Fibroblast of mammary gland (primary cell): ENCODE results near the gene C5AR1.

Experiments
- DNase-seq: peaks from one replicate; pipeline ENCODE4 v3.0.0-alpha.2; 2010; ENCODE audit warnings: low read depth
- H3K4me3 ChIP-seq: 2 replicates; pipeline ENCODE4 v1.5.1; 2011; ENCODE audit warnings: low read depth, mild to moderate bottlenecking, low read length, moderate library complexity; ENCODE audit not compliant: control insufficient read depth
- TF ChIP-seq, protein P1 (sequence below): conservative IDR thresholded peaks from 2 replicates; pipeline ENCODE4 v1.5.1; 2011; ENCODE audit warnings: low read depth, low read length, inconsistent platforms; ENCODE audit not compliant: control insufficient read depth, insufficient read depth

Gene C5AR1

DNA sequence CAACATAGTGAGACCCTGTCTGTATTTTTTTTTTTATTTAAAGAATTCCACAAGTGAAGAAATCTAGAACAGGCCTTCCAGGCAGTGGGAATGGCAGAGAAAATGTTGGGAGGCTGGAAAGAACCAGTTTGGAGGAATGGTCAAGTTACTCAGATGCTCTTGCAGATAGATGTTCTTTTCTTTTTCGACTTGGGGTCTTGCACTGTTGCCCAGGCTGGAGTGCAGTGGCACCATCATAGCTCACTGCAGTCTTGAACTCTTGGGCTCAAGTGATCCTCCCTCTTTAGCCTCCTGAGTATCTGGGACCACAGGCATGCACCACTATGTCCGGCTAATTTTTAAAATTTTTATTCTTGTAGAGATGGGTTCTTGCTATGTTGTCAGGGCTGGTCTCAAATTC, 662 bp downstream of the C5AR1 start:
- TF ChIP-seq, protein P1, sequence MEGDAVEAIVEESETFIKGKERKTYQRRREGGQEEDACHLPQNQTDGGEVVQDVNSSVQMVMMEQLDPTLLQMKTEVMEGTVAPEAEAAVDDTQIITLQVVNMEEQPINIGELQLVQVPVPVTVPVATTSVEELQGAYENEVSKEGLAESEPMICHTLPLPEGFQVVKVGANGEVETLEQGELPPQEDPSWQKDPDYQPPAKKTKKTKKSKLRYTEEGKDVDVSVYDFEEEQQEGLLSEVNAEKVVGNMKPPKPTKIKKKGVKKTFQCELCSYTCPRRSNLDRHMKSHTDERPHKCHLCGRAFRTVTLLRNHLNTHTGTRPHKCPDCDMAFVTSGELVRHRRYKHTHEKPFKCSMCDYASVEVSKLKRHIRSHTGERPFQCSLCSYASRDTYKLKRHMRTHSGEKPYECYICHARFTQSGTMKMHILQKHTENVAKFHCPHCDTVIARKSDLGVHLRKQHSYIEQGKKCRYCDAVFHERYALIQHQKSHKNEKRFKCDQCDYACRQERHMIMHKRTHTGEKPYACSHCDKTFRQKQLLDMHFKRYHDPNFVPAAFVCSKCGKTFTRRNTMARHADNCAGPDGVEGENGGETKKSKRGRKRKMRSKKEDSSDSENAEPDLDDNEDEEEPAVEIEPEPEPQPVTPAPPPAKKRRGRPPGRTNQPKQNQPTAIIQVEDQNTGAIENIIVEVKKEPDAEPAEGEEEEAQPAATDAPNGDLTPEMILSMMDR, result no peak
- H3K4me3 ChIP-seq, result no peak overlapping the region
- DNase-seq, result no peak

GRCh38 chr19:47310819-47311218, 1.2 kb downstream of the C5AR1 start:
- TF ChIP-seq, protein P1, result no peak
- H3K4me3 ChIP-seq, result no peak overlapping the region
- peak; percentile 43 for DNase-seq

- no peak for DNase-seq
- TF ChIP-seq, protein P1, result no peak
- H3K4me3 ChIP-seq, result no peak overlapping the region
Measured at GRCh38 chr19:47312366-47313006, 2.8 kb downstream of the C5AR1 start.

DNA sequence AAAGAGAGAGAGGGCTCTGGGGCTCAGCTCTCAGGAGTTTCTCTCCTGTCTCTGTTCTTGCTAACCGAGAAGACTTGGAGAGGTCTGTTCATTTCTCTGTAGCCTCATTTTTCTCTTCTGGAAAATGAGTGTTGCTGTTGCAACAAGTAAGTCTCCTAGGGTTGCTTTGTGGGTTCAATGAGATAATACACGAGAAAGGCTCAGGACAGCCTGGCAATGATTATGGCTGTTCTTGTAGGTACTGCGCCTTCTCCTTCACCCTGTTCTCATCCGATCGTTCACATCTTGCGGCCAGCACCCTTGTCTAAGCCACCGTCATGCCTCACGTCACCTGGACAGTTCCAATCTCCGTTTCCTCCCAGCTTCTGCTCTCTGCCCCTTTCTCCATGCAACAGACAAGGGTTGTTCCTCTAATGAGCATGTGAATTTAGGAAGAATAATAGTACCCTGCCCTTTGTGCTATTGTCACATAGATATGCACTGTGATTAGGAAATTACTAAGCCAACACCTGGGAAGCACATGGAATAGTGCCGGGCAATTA, 4.2 kb downstream of the C5AR1 start:
- TF ChIP-seq, protein P1, result no peak
- DNase-seq, result no peak

DNA sequence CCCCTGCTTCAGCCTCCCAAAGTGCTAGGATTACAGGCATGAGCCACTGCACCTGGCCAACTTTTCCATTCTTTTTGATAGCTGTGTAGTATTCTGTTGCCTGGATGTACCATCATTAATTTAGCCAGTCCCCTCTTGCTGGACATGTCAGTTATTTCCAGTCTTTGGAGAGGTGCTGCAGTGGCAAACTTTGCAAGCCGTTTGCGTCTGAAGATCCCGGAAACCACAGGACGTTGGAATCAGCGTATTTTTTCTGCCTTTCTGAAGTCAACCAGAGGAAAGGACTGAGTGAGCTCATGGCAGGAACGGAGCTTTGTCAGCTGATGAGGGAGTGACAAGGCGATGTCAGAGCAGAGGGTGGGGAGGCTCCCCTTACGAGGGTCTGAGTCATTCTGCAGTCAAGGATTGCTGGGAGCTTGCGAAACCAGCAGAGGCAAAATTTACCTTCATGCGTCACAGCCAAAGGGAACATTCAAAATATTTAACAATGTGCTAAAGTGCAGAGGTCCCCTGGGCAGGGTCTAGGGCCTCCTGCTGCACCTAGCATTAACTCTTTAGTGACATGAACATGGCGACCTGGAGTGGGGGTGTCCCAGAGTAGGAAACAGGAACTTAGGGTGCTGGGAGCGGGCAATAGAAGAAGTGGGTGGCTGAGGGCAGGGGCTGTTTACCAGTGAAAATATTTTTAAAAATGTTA, 5.6 kb downstream of the C5AR1 start:
- DNase-seq, result peak; percentile 100
- TF ChIP-seq, protein P1, result no peak
- no peak overlapping the region for H3K4me3 ChIP-seq

More for the DNA sequence above, 4.2 kb downstream of the C5AR1 start:
- no peak overlapping the region for H3K4me3 ChIP-seq

DNA sequence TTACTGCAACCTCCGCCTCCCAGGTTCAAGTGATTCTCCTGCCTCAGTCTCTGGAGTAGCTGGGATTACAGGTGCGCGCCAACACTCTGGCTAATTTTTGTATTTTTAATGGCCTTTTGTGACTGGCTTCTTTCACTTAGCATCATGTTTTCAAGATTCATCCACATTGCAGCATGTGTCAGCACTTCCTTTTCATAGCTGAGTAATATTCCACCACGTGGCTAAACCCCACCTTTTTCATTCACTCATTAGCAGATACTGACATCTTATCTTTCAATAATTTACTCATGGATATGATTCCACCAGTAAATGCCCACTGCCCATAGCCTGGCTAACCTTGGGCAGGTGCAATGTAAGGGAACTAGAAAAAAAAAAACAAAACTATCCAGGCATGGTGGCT, 6.9 kb downstream of the C5AR1 start:
- no peak overlapping the region for H3K4me3 ChIP-seq
- TF ChIP-seq, protein P1, result no peak
- DNase-seq, result no peak
